ENCODE results near the gene OR9A4.

Gene OR9A4

DNA sequence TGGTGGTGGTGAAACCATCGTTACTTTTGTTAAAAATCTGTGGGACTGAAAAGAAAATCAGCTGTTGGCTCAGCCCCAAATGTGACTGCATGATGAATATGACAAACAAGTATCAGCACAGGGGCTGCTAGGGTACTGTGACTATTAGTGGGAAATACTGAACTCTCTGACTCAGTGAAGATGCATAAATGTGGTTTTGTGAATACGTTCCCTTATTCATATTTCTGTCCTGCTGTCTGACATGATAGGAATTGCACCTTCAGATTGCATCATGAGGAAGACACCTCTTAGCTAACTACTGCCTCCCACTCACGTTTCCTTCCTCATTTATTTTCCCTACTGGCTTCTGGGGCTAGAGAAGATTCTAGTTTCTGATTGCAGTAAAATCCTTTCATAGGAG lies 29.2 kb downstream of the OR9A4 start:
- TF ChIP-seq, protein P1, sequence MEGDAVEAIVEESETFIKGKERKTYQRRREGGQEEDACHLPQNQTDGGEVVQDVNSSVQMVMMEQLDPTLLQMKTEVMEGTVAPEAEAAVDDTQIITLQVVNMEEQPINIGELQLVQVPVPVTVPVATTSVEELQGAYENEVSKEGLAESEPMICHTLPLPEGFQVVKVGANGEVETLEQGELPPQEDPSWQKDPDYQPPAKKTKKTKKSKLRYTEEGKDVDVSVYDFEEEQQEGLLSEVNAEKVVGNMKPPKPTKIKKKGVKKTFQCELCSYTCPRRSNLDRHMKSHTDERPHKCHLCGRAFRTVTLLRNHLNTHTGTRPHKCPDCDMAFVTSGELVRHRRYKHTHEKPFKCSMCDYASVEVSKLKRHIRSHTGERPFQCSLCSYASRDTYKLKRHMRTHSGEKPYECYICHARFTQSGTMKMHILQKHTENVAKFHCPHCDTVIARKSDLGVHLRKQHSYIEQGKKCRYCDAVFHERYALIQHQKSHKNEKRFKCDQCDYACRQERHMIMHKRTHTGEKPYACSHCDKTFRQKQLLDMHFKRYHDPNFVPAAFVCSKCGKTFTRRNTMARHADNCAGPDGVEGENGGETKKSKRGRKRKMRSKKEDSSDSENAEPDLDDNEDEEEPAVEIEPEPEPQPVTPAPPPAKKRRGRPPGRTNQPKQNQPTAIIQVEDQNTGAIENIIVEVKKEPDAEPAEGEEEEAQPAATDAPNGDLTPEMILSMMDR (conservative IDR thresholded peaks at IDR 0.05; ENCODE audit: low read length): no peak
- no peak overlapping the region for H3K4me3 ChIP-seq (ENCODE audit: low read length)
- DNase-seq (ENCODE audit: low read depth): no peak

DNA sequence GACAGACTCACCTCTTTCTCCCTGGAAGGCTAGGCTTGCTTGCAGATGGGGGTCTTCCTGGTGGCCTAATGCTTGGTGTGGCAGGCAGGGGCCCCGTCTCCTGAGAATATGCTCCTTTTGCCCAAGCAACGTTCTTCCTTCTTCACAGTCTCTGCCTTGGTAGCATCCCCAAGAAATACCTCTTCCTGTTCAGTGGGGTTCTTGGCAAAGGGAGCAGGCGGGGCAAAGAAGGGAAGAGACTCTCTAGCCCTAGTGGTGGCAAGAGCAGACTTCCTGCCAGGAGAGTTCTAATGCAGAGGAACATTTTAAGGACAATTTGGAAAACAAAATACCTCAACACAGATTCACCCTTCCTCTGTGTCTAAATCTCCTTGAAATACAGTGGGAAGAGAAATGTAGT lies 30.6 kb downstream of the OR9A4 start, which contains the start of gene CLEC5A:
Gene CLEC5A, minus strand, starts transcription at position 179 of the 400 bp plus-strand sequence. CDS start 682 bp downstream, outside the sequence.
- no peak for DNase-seq (ENCODE audit: low read depth)

DNA sequence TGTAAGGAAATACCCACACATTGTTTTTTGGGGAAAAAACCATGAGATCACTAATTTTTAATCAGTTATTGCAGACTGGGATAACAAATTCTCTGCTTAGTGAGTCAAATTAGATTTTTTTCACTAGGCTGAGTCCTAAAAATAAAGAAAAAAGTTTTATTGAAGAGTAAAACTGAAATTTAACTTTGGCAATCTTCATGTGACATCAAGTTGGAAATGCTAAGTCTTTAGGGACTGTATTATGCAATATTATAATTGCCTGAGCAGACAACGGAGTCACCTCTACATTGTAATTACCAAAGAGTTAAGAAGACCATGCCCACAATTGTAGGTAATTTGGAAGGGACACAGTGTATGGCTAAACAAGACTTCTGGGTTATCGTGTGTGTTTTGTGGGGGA lies 32.8 kb downstream of the OR9A4 start:
- H3K4me3 ChIP-seq (ENCODE audit: low read length): no peak overlapping the region
- no peak for DNase-seq (ENCODE audit: low read depth)
- TF ChIP-seq, protein P1 (conservative IDR thresholded peaks at IDR 0.05; ENCODE audit: low read length): no peak

More for the DNA sequence above, 30.6 kb downstream of the OR9A4 start, which contains the start of gene CLEC5A:
- TF ChIP-seq, protein P1 (conservative IDR thresholded peaks at IDR 0.05; ENCODE audit: low read length): no peak
- H3K4me3 ChIP-seq (ENCODE audit: low read length): no peak within 1 kb of the TSS

DNA sequence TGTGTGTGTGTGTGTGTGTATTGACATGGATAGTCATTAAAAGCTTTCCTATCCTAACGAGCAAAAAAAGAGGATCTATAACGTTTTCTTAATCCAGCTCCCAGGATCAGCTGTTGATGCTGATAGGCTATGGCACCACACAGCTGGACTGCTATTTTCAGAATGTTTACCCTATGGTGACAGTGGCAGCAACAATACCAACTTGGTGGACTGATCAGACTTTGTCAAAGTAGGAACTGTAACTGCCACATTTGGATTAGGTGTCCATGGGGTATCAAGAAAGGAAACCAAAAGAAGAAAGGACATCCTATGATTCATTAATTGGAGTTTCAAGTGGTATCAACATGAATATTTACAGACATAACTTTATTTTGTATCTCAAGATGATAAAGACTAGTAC lies 33.3 kb downstream of the OR9A4 start:
- TF ChIP-seq, protein P1 (conservative IDR thresholded peaks at IDR 0.05; ENCODE audit: low read length): no peak
- no peak overlapping the region for H3K4me3 ChIP-seq (ENCODE audit: low read length)
- DNase-seq (ENCODE audit: low read depth): no peak

DNA sequence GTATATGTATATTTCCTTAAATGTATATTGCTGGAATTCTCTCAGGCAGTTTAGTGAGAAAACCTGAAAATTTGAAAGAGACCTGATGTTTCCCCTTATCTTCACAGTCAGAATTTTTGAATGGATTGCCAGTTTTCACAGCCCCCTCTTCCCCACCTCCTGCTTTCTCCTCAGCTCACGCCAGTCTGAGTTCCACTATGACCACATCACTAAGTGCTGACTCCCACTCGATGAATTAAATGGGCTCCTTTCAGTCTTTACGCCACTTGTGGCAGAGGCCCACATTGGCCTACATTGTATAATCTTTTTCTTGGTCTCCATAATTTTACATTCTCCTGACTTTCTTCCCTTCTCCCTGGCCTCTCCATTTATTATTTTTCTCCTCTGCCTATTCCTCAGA lies 33.7 kb downstream of the OR9A4 start:
- DNase-seq (ENCODE audit: low read depth): no peak
- no peak overlapping the region for H3K4me3 ChIP-seq (ENCODE audit: low read length)
- TF ChIP-seq, protein P1 (conservative IDR thresholded peaks at IDR 0.05; ENCODE audit: low read length): no peak

DNA sequence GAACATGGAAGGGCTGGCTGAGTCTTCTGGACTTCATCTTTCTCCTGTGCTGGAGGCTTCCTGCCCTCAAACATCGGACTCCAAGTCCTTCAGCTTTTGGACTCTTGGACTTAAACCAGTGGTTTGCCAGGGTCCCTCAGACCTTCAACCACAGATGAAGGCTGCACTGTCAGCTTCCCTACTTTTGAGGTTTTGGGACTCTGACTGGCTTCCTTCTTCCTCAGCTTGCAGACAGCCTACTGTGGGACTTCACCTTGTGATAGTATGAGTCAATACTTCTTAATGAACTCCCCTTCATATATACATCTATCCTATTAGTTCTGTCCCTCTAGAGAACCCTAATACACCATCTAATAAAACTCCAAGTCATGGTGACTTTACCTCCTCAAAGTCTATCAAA lies 34.6 kb downstream of the OR9A4 start:
- DNase-seq (ENCODE audit: low read depth): no peak
- H3K4me3 ChIP-seq (ENCODE audit: low read length): no peak overlapping the region
- TF ChIP-seq, protein P1 (conservative IDR thresholded peaks at IDR 0.05; ENCODE audit: low read length): no peak

DNA sequence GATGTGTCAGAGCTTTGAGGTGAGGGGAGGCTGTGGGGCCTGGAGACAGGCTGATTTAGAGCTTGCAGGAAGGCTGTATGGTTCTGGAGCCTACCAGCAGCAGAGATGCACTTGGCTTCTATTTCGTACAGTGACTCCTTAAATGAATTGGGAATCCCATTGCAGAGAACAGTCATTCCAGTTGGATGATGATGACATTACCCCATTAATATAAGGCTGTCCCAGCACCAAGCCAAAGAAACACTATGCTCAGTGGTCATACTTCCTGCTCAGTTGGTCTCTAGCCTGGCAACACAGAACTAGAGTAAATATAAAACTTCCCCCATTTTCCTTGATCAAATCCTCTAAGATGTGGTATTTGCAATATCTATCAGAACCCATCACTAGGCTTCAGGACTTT lies 36.3 kb downstream of the OR9A4 start:
- TF ChIP-seq, protein P1 (conservative IDR thresholded peaks at IDR 0.05; ENCODE audit: low read length): no peak
- H3K4me3 ChIP-seq (ENCODE audit: low read length): no peak overlapping the region
- DNase-seq (ENCODE audit: low read depth): no peak

Measured in AG10803 (cell line).